MM.1S (cell line): ENCODE measurements around the gene SLC4A8.

ENCODE experiments used
- DNase-seq: peaks from one replicate; pipeline ENCODE4 v3.0.0-alpha.2; 2015
- H2AFZ ChIP-seq: fragments of 300-600 bp; sonication (generic); 2 replicates; pipeline ENCODE4 v1.6.0; 2016; ENCODE audit warnings: antibody characterized with exemption, low read length
- H3F3A ChIP-seq: fragments of 300-600 bp; sonication (generic); 2 replicates; pipeline ENCODE4 v1.6.1; 2016; ENCODE audit warnings: mild to moderate bottlenecking, antibody characterized with exemption, low read length, moderate library complexity, mixed read lengths; ENCODE audit not compliant: insufficient read depth
- H3K27ac ChIP-seq: fragments of 300-600 bp; sonication (generic); 2 replicates; pipeline ENCODE4 v1.5.1; 2016; ENCODE audit warnings: mild to moderate bottlenecking, low read length
- H3K27me3 ChIP-seq: fragments of 300-600 bp; sonication (generic); replicated peaks from 2 replicates; pipeline ENCODE4 v1.6.0; 2016; ENCODE audit warnings: low read length; ENCODE audit not compliant: insufficient read depth
- H3K36me3 ChIP-seq: fragments of 300-600 bp; sonication (generic); replicated peaks from 2 replicates; pipeline ENCODE4 v1.6.1; 2016; ENCODE audit warnings: mild to moderate bottlenecking, low read length, mixed read lengths; ENCODE audit not compliant: insufficient read depth
- H3K4me1 ChIP-seq: fragments of 300-600 bp; sonication (generic); 2 replicates; pipeline ENCODE4 v1.6.1; 2016; ENCODE audit warnings: low read length, mixed read lengths
- H3K4me2 ChIP-seq: fragments of 300-600 bp; sonication (generic); 2 replicates; pipeline ENCODE4 v1.6.0; 2016; ENCODE audit warnings: low read depth, low read length
- H3K4me3 ChIP-seq: fragments of 300-600 bp; sonication (generic); 2 replicates; pipeline ENCODE4 v1.5.1; 2016; ENCODE audit warnings: low read length, mixed read lengths
- H3K79me2 ChIP-seq: fragments of 300-600 bp; sonication (generic); 2 replicates; pipeline ENCODE4 v1.6.1; 2016; ENCODE audit warnings: mixed run types, low read length, mixed read lengths
- H3K9ac ChIP-seq: fragments of 300-600 bp; sonication (generic); 2 replicates; pipeline ENCODE4 v1.6.1; 2016; ENCODE audit warnings: low read length, mixed read lengths
- H3K9me2 ChIP-seq: fragments of 300-600 bp; sonication (generic); replicated peaks from 2 replicates; pipeline ENCODE4 v1.6.1; 2016; ENCODE audit warnings: mild to moderate bottlenecking, low read length, mixed read lengths; ENCODE audit not compliant: insufficient read depth
- H3K9me3 ChIP-seq: fragments of 300-600 bp; sonication (generic); replicated peaks from 2 replicates; pipeline ENCODE4 v1.6.1; 2016; ENCODE audit warnings: mild to moderate bottlenecking, low read length, mixed read lengths; ENCODE audit not compliant: insufficient read depth
- H4K20me1 ChIP-seq: fragments of 300-600 bp; sonication (generic); 2 replicates; pipeline ENCODE4 v1.6.1; 2016; ENCODE audit warnings: mild to moderate bottlenecking, low read length, moderate library complexity, mixed read lengths; ENCODE audit not compliant: insufficient read depth
- EZH2 ChIP-seq: fragments of 300-600 bp; sonication (generic); optimal IDR thresholded peaks from 2 replicates; pipeline ENCODE3; 2017; ENCODE audit warnings: low read depth, mild to moderate bottlenecking, antibody characterized with exemption, low read length, mixed read lengths
- EZH2phosphoT487 ChIP-seq: fragments of 300-600 bp; sonication (generic); IDR thresholded peaks from 2 replicates; pipeline ENCODE4 v1.6.1; 2018; ENCODE audit warnings: antibody characterized with exemption, low read length
- TF ChIP-seq, protein P1 (sequence below): fragments of 300-600 bp; sonication (generic); IDR thresholded peaks from 2 replicates; pipeline ENCODE4 v1.5.1; 2016; ENCODE audit warnings: antibody characterized with exemption, low read length, mixed read lengths

The SLC4A8 gene

DNA sequence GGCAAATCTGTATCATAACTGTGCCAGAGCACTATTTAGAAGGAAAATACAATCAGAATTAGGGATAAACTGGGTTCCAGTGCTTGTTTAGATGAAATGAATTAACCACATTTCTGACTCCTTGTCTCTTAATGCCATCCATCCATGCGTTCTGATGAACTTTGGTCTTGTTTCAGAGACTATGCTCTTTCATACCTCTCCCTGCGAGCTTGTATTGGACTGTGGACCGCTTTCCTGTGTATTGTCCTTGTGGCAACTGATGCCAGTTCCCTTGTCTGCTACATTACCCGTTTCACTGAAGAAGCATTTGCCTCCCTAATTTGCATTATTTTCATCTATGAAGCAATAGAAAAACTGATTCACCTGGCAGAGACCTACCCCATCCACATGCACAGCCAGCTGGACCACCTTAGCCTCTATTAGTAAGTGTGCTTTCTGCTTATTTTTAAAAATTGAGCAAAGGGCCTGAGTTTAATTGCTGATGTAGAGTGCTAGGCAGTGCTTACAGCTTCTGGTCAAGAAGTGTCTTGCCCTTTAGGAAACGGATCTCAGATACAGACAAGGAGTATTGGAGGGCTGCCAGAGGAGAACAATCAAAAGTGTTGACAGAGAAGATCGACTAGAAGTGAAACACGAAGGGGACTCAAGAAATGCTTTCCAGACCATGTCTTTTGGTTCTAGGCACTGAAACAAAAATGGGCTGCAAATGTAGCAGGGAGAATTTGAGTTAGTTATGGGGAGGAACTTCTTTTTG is 46.7 kb downstream of the SLC4A8 start:
- Histone ChIP-seq H3K4me3 (no peak overlapping the region), H3K9me3 (no peaks in the 10 kb centered on the region), H3K27me3 (no peaks in the 10 kb centered on the region), H4K20me1 (no peaks in the 10 kb centered on the region), H3K79me2 (no peaks in the 10 kb centered on the region), H3K9ac (no peak overlapping the region), H3K27ac (no peak overlapping the region), H2AFZ (no peak overlapping the region), H3K4me2 (no peak overlapping the region), H3K4me1 (no peaks in the 10 kb centered on the region), H3F3A (no peaks in the 10 kb centered on the region), H3K36me3 (no peaks in the 10 kb centered on the region), H3K9me2 (no peaks in the 10 kb centered on the region)
- DNase-seq: no peak
- no peak for TF ChIP-seq EZH2phosphoT487
- TF ChIP-seq, protein P1, sequence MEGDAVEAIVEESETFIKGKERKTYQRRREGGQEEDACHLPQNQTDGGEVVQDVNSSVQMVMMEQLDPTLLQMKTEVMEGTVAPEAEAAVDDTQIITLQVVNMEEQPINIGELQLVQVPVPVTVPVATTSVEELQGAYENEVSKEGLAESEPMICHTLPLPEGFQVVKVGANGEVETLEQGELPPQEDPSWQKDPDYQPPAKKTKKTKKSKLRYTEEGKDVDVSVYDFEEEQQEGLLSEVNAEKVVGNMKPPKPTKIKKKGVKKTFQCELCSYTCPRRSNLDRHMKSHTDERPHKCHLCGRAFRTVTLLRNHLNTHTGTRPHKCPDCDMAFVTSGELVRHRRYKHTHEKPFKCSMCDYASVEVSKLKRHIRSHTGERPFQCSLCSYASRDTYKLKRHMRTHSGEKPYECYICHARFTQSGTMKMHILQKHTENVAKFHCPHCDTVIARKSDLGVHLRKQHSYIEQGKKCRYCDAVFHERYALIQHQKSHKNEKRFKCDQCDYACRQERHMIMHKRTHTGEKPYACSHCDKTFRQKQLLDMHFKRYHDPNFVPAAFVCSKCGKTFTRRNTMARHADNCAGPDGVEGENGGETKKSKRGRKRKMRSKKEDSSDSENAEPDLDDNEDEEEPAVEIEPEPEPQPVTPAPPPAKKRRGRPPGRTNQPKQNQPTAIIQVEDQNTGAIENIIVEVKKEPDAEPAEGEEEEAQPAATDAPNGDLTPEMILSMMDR: no peak
- no peak for TF ChIP-seq EZH2

DNA sequence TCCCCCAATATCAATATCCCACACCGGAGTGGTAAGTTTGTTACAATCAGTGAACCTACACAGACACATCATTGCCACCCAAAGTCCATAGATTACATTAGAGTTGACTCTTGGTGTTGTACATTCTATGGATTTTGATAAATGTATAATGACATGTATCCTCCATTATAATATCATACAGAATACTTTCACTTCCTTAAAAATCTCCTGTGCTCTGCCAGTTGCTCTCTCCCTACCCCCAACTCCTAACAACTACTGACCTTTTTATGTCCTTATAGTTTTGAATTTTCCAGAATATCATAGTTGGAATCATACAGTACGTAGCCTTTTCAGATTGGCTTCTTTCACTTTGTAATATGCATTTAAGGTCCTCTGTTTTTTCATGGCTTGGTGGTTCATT is 48.4 kb downstream of the SLC4A8 start:
- Histone ChIP-seq H3F3A (no peaks in the 10 kb centered on the region), H3K4me3 (no peak overlapping the region), H3K9me3 (no peaks in the 10 kb centered on the region), H3K9me2 (no peaks in the 10 kb centered on the region), H3K36me3 (no peaks in the 10 kb centered on the region), H3K27ac (no peak overlapping the region), H4K20me1 (no peaks in the 10 kb centered on the region), H3K9ac (no peak overlapping the region), H3K27me3 (no peaks in the 10 kb centered on the region), H3K79me2 (no peaks in the 10 kb centered on the region), H2AFZ (no peak overlapping the region), H3K4me2 (no peak overlapping the region), H3K4me1 (no peaks in the 10 kb centered on the region)
- no peak for TF ChIP-seq EZH2phosphoT487
- DNase-seq: no peak

DNA sequence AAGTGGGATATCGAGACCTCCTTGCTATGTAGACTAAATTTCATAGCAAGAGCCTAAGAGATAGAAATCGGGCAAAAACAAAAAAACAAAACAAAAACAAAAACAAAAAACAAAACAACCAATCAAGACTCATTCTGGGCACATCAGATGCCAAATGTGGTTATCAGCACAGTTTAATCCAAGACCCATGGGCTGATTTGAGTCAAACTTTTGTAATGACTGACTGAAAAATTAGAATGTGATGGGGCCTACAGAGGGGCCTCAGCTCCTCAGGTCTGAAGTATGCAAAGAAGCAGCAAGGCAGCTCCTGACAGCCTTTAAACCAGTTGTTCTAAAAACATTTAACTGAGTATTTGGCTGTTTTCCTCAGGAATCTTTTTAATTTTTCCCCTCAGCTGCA is 49.3 kb downstream of the SLC4A8 start:
- Histone ChIP-seq H3K9me3 (no peaks in the 10 kb centered on the region), H3K4me1 (no peaks in the 10 kb centered on the region), H3K27me3 (no peaks in the 10 kb centered on the region), H4K20me1 (no peaks in the 10 kb centered on the region), H2AFZ (no peak overlapping the region), H3K36me3 (no peaks in the 10 kb centered on the region), H3K79me2 (no peaks in the 10 kb centered on the region), H3K9me2 (no peaks in the 10 kb centered on the region), H3K4me3 (no peak overlapping the region), H3K9ac (no peak overlapping the region), H3F3A (no peaks in the 10 kb centered on the region), H3K27ac (no peak overlapping the region), H3K4me2 (no peak overlapping the region)
- TF ChIP-seq, protein P1: no peak
- TF ChIP-seq EZH2 (no peak), EZH2phosphoT487 (no peak)
- DNase-seq: no peak

DNA sequence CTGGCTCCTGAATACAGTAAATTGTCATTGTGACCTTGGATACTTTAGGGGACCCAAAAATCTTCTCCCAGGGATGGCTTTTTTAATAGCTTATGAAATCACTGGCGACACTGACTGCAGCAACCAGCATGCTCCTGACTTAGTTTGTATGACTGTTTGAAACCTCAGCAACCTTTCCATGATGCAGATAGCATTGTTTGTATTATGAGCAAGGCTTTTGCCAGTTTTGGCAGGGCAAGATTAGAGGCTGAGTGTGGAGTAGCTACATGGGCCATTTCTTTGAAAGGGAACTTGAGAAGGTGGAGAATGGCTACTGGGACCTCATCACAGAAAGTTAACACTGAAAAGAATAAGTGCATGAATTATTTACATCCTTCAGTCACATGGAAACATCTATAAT is 50.9 kb downstream of the SLC4A8 start:
- no peak overlapping the region for H3K4me2 ChIP-seq
- TF ChIP-seq EZH2: no peak
- TF ChIP-seq, protein P1: no peak
- no peak for TF ChIP-seq EZH2phosphoT487

More for the DNA sequence above, 50.9 kb downstream of the SLC4A8 start:
- Histone ChIP-seq H3K9ac (no peak overlapping the region), H3K9me2 (no peaks in the 10 kb centered on the region), H4K20me1 (no peaks in the 10 kb centered on the region), H3K36me3 (no peaks in the 10 kb centered on the region), H3K27me3 (no peaks in the 10 kb centered on the region), H3K4me3 (no peak overlapping the region), H3K9me3 (no peaks in the 10 kb centered on the region), H3K27ac (no peak overlapping the region), H3K4me1 (peaks cover 4% of the 10 kb centered on the region; the same call in 1 of the 2 replicates), H3F3A (no peaks in the 10 kb centered on the region), H2AFZ (no peak overlapping the region), H3K79me2 (no peaks in the 10 kb centered on the region)
- DNase-seq: no peak
